CD4-positive, alpha-beta T cell treated with Interferon alpha-2 for 1 hour (primary cell): Measurements from ENCODE around the gene RNF125.

Source experiments
- DNase-seq, 2 donors: peaks; one replicate each; pipeline ENCODE4 v3.0.0-alpha.2; 2020 to 2022

RNF125 gene

DNA sequence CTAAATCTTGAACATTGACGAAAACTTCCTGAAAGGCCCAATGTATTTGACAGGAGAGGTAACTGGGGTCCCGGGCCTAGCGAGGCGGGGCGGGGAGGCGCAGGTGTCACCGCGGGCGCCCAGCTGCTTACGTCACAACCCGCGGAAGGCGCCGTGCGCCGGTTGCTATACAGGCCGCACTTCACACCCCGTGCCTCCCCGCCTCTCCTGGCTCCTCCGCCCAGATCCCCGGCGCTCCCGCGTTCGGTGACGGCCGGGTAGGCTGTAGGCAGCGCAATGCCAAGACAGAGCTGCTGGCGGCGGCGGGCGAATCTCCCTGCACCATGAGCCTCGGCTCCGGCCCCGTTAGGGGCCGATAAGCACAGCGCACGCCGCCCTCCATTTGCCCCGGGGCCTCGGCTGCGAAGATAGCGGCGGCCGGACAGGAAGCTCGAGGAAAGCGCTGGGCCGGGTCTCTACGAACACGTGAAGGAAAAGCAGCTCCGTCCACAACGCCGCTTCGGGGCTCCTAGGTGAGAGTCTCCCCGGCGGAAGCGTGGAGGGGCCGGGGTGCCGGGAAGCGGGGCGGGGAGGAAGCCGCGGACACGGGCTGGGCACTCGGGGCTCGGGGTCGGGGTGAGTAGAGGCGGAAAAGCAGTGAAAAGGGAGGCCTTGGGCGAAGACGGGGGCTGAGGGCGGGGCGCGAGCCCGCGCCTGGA lies 73.2 kb downstream of the RNF125 start, which contains the start of gene RNF138:
Gene RNF138 (plus strand): TSS at position 151 of the 698 bp plus-strand sequence. CDS start 903 bp downstream, outside the sequence.
- DNase-seq, result peak; percentile 90 to 91

GRCh38 chr18:32092422-32093101 lies 73.9 kb downstream of the RNF125 start:
- DNase-seq, result peak; percentile 99

GRCh38 chr18:32093102-32093511 lies 74.5 kb downstream of the RNF125 start:
- DNase-seq, result peak; percentile 75

DNA sequence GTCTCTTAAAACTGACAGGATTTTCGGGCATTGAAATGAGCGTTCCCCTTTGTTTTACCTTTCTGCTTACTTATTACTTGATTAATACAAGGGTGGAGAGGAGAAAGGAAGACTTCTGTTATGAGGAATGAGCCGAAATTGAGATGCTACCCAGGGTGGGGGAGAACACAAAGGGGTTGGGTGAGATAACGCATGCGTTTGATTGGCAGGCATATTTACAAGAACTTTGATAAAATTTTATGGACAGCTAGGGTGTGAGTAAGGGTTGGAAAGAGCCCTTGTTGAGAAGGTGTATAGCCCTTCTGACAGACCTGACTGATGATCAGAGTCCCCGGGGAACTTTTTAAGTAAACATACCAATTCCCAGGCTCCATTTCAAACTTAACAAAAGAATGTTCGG lies 74.9 kb downstream of the RNF125 start:
- DNase-seq, result peak in 1 of 2 donors; percentile 12

GRCh38 chr18:32095192-32095899 lies 76.7 kb downstream of the RNF125 start:
- DNase-seq, result no peak

DNA sequence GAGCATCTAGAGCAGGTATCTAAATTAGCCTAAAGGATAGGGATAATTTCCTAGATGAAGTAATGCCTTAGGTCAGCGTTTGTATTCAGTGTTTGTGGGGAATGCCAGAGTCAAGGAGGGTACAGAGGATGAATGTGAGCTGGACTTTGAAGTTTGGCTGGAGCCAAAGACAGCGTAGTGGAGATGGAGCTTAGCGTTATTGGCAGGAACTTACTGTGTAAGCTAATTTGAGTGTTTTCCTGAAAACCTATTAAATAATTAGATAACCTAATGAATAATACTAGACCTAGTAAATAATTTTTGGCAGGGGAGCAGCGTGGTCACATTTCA lies 77.2 kb downstream of the RNF125 start:
- DNase-seq, result no peak

GRCh38 chr18:32096946-32097345 lies 78.3 kb downstream of the RNF125 start:
- DNase-seq, result no peak

DNA sequence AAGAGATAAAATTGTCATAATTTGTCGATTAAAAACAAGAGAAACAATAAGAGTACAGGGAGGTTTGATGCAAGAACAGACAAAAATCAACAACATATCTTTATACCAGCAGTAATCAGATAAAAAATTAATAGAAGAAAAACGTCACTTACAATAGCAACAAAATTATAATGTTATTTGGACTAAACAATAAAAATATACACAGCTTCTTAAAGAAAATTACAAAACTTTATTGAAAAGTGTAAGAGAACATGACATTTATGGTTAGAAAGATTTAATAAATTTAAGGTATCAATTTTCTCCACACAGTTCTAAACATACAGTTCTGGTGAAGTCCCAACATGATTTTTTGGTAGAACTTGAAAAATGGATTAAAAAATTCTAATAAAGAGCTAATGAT lies 85.9 kb downstream of the RNF125 start:
- no peak for DNase-seq

GRCh38 chr18:32110005-32110404 lies 91.4 kb downstream of the RNF125 start:
- DNase-seq, result no peak

GRCh38 chr18:32111706-32112105 lies 93.1 kb downstream of the RNF125 start:
- DNase-seq, result no peak

- DNase-seq, result no peak
These were observed 94.2 kb downstream of the RNF125 start for GRCh38 chr18:32112826-32113225.

GRCh38 chr18:32114293-32114942 lies 95.8 kb downstream of the RNF125 start:
- DNase-seq, result no peak

GRCh38 chr18:32122039-32122438 lies 103.4 kb downstream of the RNF125 start:
- no peak for DNase-seq
